ENCODE data around the gene GALNT16.

- TF ChIP-seq POLR2A (IDR thresholded peaks at IDR 0.05) (no peak), CTCF (IDR thresholded peaks at IDR 0.05) (no peak)
These were observed 28.5 kb upstream of the GALNT16 start for GRCh38 chr14:69231486-69231885.
